K562 (cell line): ENCODE results near the gene CDC14B. TPM values are rescaled to one million over a fixed set of nuclear protein-coding genes. Genes with fewer than 3 reads are reported as not detected.

Experiments
- FIP1L1 ChIP-seq: fragments of 200-400 bp; formaldehyde crosslinking; IDR thresholded peaks from 2 replicates; pipeline ENCODE4 v1.6.1; 2018; ENCODE audit warnings: mild to moderate bottlenecking, low read depth, low read length; ENCODE audit not compliant: poor library complexity, severe bottlenecking
- FOXK2 ChIP-seq, 2 experiments: fragments of 450-650 bp; IDR thresholded peaks in 1 of 2; conservative IDR thresholded peaks in 1 of 2; 2 replicates each; pipeline ENCODE4 v1.6.1; 2016; ENCODE audit warnings: low read depth in 2 of 2, mild to moderate bottlenecking in 1 of 2
- NBN ChIP-seq: fragments of 450-650 bp; IDR thresholded peaks from 2 replicates; pipeline ENCODE4 v1.6.1; 2016; ENCODE audit warnings: low read depth, mild to moderate bottlenecking
- polyA plus RNA-seq, 8 experiments: library from polyadenylated mRNA; depleted of rRNA in 4 of 8; stranded (reverse) in 5 of 8; unstranded in 3 of 8; fragments of >200 nt; fragmentation: Nextera tagmentation in 2 of 8; fragmentation: Illumina TruSeq in 1 of 8; extraction: Ambion mirVana in 2 of 8; extraction: Trizol in 1 of 8; gene quantifications; 2 replicates each; pipeline versions ENCODE4 v1.2.1 to v1.2.3, GENCODE V29; 2011 to 2014; ENCODE audit warnings: inconsistent platforms in 1 of 8, missing spikeins in 1 of 8
- total RNA-seq, 7 experiments: library from RNA; depleted of rRNA in 6 of 7; stranded (reverse); fragments of >200 nt in 6 of 7; fragmentation: Illumina TruSeq in 2 of 7; extraction: Trizol in 2 of 7; gene quantifications; 2 replicates each; pipeline versions ENCODE4 v1.2.1 to v1.2.3, GENCODE V29; 2011 to 2021; ENCODE audit warnings: low replicate concordance in 1 of 7
- TF ChIP-seq, protein P1 (sequence below): fragments of 250-450 bp; sonication (Bioruptor Pico); IDR thresholded peaks from 2 replicates; pipeline ENCODE4 v1.6.1; 2021; ENCODE audit warnings: mild to moderate bottlenecking
- TF ChIP-seq, protein P2 (sequence below): fragments of 450-650 bp; IDR thresholded peaks from 2 replicates; pipeline ENCODE4 v1.6.1; 2017; ENCODE audit warnings: antibody characterized with exemption
- TF ChIP-seq, protein P3 (sequence below), 2 experiments: fragments of 250-450 bp in 1 of 2; fragments of 450-650 bp in 1 of 2; sonication (Bioruptor Pico) in 1 of 2; IDR thresholded peaks; 2 replicates each; pipeline versions ENCODE4 v1.6.1 to v1.8.0; 2016 to 2021; ENCODE audit warnings: mild to moderate bottlenecking in 2 of 2, moderate library complexity in 2 of 2, missing compliant biosample characterization in 1 of 2, missing genetic modification characterization in 1 of 2

Gene CDC14B
- total and polyA plus RNA-seq, 9 of the 15 experiments (the other 6 are each of a cell fraction or from before 2014, with no cell fraction given): 1.4 to 6.0 (median 3.8) TPM

DNA sequence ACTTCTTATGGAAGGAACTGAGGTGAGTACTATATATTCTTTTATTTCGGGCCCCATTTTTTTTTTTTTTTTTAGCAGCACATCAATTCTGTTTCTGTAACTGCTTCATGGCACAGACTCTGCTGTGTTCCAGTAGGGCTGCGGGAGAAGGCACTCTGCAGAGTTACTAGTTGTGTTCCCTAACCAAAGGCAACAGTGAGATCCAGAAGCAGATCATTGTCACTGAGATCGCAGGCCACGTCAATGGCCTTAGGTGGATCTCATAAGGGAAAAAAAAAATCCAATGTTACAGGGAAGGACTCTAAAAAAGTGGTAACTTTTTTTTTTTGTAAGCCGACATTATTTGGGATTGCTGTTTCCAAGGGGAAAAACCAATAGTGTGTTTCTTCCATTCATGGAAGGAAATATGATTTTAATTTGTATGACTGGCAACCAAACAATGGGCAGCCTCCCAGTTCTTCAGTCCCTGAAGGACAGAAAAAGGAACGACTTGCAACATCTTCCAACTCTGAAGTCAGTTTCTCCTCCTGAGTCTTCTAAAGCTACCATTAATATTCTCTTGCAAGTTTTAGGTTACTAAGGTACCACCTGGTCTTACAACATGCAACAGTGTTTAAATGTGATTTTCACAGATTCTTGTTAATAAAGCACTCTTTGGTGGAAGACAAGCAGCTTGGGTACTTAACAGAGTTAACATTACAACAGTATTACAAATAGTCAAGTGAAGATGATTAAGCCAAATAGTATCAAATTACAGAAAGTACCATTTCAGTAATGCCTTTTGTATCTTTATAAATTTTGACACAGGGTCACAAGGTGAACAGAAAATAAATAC, 116.9 kb downstream of the CDC14B start (continued):
- TF ChIP-seq FIP1L1: no peak
- TF ChIP-seq, protein P1, sequence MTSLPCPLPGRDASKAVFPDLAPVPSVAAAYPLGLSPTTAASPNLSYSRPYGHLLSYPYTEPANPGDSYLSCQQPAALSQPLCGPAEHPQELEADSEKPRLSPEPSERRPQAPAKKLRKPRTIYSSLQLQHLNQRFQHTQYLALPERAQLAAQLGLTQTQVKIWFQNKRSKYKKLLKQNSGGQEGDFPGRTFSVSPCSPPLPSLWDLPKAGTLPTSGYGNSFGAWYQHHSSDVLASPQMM (CRISPR knock-in tag): no peak
- TF ChIP-seq FOXK2 (conservative IDR thresholded peaks at IDR 0.05 in 1 of 2, IDR thresholded peaks at IDR 0.05 in 1 of 2; ENCODE audit: low read depth in 2 of 2): no peak
- TF ChIP-seq, protein P2, sequence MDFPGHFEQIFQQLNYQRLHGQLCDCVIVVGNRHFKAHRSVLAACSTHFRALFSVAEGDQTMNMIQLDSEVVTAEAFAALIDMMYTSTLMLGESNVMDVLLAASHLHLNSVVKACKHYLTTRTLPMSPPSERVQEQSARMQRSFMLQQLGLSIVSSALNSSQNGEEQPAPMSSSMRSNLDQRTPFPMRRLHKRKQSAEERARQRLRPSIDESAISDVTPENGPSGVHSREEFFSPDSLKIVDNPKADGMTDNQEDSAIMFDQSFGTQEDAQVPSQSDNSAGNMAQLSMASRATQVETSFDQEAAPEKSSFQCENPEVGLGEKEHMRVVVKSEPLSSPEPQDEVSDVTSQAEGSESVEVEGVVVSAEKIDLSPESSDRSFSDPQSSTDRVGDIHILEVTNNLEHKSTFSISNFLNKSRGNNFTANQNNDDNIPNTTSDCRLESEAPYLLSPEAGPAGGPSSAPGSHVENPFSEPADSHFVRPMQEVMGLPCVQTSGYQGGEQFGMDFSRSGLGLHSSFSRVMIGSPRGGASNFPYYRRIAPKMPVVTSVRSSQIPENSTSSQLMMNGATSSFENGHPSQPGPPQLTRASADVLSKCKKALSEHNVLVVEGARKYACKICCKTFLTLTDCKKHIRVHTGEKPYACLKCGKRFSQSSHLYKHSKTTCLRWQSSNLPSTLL: no peak
- TF ChIP-seq, protein P3, sequence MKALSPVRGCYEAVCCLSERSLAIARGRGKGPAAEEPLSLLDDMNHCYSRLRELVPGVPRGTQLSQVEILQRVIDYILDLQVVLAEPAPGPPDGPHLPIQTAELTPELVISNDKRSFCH (CRISPR knock-in tag; IDR thresholded peaks at IDR 0.05): no peak
- TF ChIP-seq, protein P3 (tag; IDR thresholded peaks at IDR 0.05): no peak
- no peak for TF ChIP-seq NBN
- TF ChIP-seq, all 486 proteins: peak for 0
